Measurements from ENCODE around the gene DCLRE1B. TPM values are rescaled to one million over a fixed set of nuclear protein-coding genes. Genes with fewer than 3 reads are reported as not detected.

Gene DCLRE1B
- total RNA-seq, 1 donor from 2014 or later, result 11.8 TPM

DNA sequence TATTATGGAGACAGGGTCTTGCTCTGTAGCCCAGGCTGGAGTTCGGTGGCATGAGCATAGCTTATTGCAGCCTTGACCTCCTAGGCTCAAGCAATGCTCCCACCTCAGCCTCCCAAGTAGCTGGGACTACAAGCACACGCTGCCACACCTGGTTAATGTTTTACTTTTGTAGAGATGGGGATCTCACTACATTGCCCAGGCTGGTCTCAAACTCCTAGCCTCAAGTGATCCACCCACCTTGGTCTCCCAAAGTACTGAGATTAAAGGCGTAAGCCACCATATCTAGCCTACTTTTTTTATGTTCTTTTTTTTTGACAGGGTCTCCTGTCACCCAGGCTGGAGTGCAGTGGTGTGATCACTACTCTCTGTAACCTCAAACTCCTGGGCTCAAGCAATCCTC lies 11.9 kb upstream of the DCLRE1B start:
- no peak overlapping the region for H3K27ac Mint-ChIP-seq (ENCODE audit: unreplicated experiment)
- H3K36me3 Mint-ChIP-seq (ENCODE audit: low read depth, unreplicated experiment), result peaks cover 3% of the 10 kb centered on the region
- no peak for DNase-seq (ENCODE audit: low spot score)
- no peaks in the 10 kb centered on the region for H3K4me1 Mint-ChIP-seq (ENCODE audit: unreplicated experiment)
- H3K27me3 Mint-ChIP-seq (ENCODE audit: unreplicated experiment), result no peaks in the 10 kb centered on the region
- TF ChIP-seq, protein P1, sequence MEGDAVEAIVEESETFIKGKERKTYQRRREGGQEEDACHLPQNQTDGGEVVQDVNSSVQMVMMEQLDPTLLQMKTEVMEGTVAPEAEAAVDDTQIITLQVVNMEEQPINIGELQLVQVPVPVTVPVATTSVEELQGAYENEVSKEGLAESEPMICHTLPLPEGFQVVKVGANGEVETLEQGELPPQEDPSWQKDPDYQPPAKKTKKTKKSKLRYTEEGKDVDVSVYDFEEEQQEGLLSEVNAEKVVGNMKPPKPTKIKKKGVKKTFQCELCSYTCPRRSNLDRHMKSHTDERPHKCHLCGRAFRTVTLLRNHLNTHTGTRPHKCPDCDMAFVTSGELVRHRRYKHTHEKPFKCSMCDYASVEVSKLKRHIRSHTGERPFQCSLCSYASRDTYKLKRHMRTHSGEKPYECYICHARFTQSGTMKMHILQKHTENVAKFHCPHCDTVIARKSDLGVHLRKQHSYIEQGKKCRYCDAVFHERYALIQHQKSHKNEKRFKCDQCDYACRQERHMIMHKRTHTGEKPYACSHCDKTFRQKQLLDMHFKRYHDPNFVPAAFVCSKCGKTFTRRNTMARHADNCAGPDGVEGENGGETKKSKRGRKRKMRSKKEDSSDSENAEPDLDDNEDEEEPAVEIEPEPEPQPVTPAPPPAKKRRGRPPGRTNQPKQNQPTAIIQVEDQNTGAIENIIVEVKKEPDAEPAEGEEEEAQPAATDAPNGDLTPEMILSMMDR (IDR thresholded peaks at IDR 0.05; ENCODE audit: unreplicated experiment), result no peak
- H3K4me3 Mint-ChIP-seq (ENCODE audit: unreplicated experiment), result no peak overlapping the region
- H3K9me3 Mint-ChIP-seq (ENCODE audit: unreplicated experiment), result no peaks in the 10 kb centered on the region

- Mint-ChIP-seq H3K27me3 (ENCODE audit: unreplicated experiment) (no peaks in the 10 kb centered on the region), H3K4me1 (ENCODE audit: unreplicated experiment) (no peaks in the 10 kb centered on the region), H3K4me3 (ENCODE audit: unreplicated experiment) (no peak overlapping the region), H3K36me3 (ENCODE audit: low read depth, unreplicated experiment) (peaks cover 6% of the 10 kb centered on the region), H3K27ac (ENCODE audit: unreplicated experiment) (no peak overlapping the region), H3K9me3 (ENCODE audit: unreplicated experiment) (no peaks in the 10 kb centered on the region)
- TF ChIP-seq, protein P1 (IDR thresholded peaks at IDR 0.05; ENCODE audit: unreplicated experiment), result no peak
- DNase-seq (ENCODE audit: low spot score), result no peak
Measured at GRCh38 chr1:113895098-113895497, 10.0 kb upstream of the DCLRE1B start.

- no peak for DNase-seq (ENCODE audit: low spot score)
- Mint-ChIP-seq H3K4me1 (ENCODE audit: unreplicated experiment) (peaks cover under 1% of the 10 kb centered on the region), H3K27me3 (ENCODE audit: unreplicated experiment) (no peaks in the 10 kb centered on the region), H3K4me3 (ENCODE audit: unreplicated experiment) (no peak overlapping the region), H3K36me3 (ENCODE audit: low read depth, unreplicated experiment) (peaks cover 7% of the 10 kb centered on the region), H3K27ac (ENCODE audit: unreplicated experiment) (no peak overlapping the region), H3K9me3 (ENCODE audit: unreplicated experiment) (no peaks in the 10 kb centered on the region)
- TF ChIP-seq, protein P1 (IDR thresholded peaks at IDR 0.05; ENCODE audit: unreplicated experiment), result no peak
Measured at GRCh38 chr1:113895961-113896360, 9.2 kb upstream of the DCLRE1B start.

DNA sequence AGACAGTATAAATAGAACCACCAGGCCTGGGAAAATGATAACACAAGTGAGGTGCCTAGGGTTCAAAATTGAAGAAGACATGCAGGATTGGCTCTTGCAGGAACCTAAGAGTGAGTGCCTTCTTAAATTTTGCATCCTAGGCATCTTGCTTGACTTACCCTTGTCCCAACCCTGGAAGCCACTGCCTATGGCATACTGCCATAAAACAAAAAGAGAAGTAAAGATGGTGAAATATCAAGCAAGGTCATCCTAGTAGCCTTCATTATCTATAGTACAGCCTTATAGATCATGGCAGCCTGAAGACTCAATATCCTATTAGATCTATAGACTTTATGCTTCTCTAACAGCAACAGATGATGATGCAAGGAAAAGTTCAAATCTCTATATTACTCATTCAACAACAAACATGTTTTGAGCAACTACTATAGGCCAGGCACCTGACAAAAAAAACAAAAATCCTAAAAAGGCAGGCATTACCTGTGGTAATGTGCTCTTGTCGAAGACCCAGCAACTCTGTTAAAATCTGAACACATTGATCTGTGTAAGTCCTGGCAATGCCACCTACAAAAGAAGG lies 6.8 kb upstream of the DCLRE1B start:
- Mint-ChIP-seq H3K36me3 (ENCODE audit: low read depth, unreplicated experiment) (peaks cover 9% of the 10 kb centered on the region), H3K4me1 (ENCODE audit: unreplicated experiment) (peaks cover 6% of the 10 kb centered on the region), H3K27ac (ENCODE audit: unreplicated experiment) (no peak overlapping the region), H3K27me3 (ENCODE audit: unreplicated experiment) (no peaks in the 10 kb centered on the region), H3K4me3 (ENCODE audit: unreplicated experiment) (no peak overlapping the region), H3K9me3 (ENCODE audit: unreplicated experiment) (no peaks in the 10 kb centered on the region)
- no peak for DNase-seq (ENCODE audit: low spot score)
- TF ChIP-seq, protein P1 (IDR thresholded peaks at IDR 0.05; ENCODE audit: unreplicated experiment), result no peak

DNA sequence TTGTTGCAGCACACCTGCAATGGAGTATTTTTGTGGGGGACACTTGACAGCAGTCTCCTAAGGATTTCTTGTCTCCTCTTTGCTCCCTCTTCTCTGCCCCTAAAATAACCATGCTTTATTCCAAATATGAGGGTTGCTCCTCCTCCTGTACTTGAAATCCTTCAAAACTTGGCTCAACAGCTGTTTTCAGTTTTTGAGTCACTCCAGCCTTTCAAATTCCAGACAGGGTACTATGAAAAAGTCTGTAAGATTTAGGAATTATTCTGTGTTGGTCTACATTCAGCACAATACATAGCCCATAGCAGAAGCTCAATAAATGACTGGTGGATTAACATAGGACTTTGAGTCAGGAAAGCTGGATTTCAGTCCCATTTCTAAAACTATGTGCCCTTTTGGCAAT lies 6.0 kb upstream of the DCLRE1B start:
- H3K4me1 Mint-ChIP-seq (ENCODE audit: unreplicated experiment), result peaks cover 11% of the 10 kb centered on the region
- H3K27ac Mint-ChIP-seq (ENCODE audit: unreplicated experiment), result no peak overlapping the region
- no peak overlapping the region for H3K4me3 Mint-ChIP-seq (ENCODE audit: unreplicated experiment)
- TF ChIP-seq, protein P1 (IDR thresholded peaks at IDR 0.05; ENCODE audit: unreplicated experiment), result no peak
- H3K9me3 Mint-ChIP-seq (ENCODE audit: unreplicated experiment), result no peaks in the 10 kb centered on the region
- H3K27me3 Mint-ChIP-seq (ENCODE audit: unreplicated experiment), result no peaks in the 10 kb centered on the region
- peaks cover 9% of the 10 kb centered on the region for H3K36me3 Mint-ChIP-seq (ENCODE audit: low read depth, unreplicated experiment)
- no peak for DNase-seq (ENCODE audit: low spot score)
